Measurements from ENCODE around the gene SLC43A3.

The SLC43A3 gene

GRCh38 chr11:57426929-57427726 lies at the start of gene SLC43A3:
TSS of gene SLC43A3 (minus strand) at chr11:57427121. CDS start at chr11:57426172, 949 bp downstream.
- ATAC-seq (peak; percentile 64), DNase-seq (peak; percentile 69 to 80)
- no peaks in the 10 kb centered on the region for H3K27me3 Mint-ChIP-seq
- peaks cover 69% of the 10 kb centered on the region for H3K4me1 Mint-ChIP-seq
- no peaks in the 10 kb centered on the region for H3K9me3 Mint-ChIP-seq
- H3K27ac Mint-ChIP-seq: peak within 1 kb of the TSS; percentile 94 to 99
- H3K4me3 Mint-ChIP-seq: peak within 1 kb of the TSS; percentile 81 to 94

- DNase-seq (peak in 1 of 2 donors; percentile 45), ATAC-seq (peak; percentile 52)
- Mint-ChIP-seq H3K27me3 (peaks cover 34% of the 10 kb centered on the region), H3K4me3 (peak overlapping the region; percentile 72 to 88), H3K9me3 (no peaks in the 10 kb centered on the region), H3K27ac (peak overlapping the region in 1 of 2 donors; percentile 42), H3K4me1 (peaks cover 57% of the 10 kb centered on the region)
These were observed 49.3 kb upstream of the SLC43A3 start for GRCh38 chr11:57476047-57476756.

GRCh38 chr11:57475671-57476046 lies 48.7 kb upstream of the SLC43A3 start:
- DNase-seq: no peak
- H3K4me1 Mint-ChIP-seq: peaks cover 57% of the 10 kb centered on the region
- ATAC-seq: no peak
- H3K27me3 Mint-ChIP-seq: peaks cover 30% of the 10 kb centered on the region
- no peaks in the 10 kb centered on the region for H3K9me3 Mint-ChIP-seq
- H3K27ac Mint-ChIP-seq: peak overlapping the region in 1 of 2 donors; percentile 42
- peak overlapping the region; percentile 72 to 88 for H3K4me3 Mint-ChIP-seq

GRCh38 chr11:57475191-57475590 lies 48.3 kb upstream of the SLC43A3 start:
- Mint-ChIP-seq H3K9me3 (no peaks in the 10 kb centered on the region), H3K27me3 (peaks cover 30% of the 10 kb centered on the region), H3K4me3 (peak overlapping the region in 1 of 2 donors; percentile 53), H3K4me1 (peaks cover 54% of the 10 kb centered on the region), H3K27ac (no peak overlapping the region)
- DNase-seq (no peak), ATAC-seq (no peak)

- H3K27ac Mint-ChIP-seq: no peak overlapping the region
- H3K4me3 Mint-ChIP-seq: peak overlapping the region in 1 of 2 donors; percentile 53
- peaks cover 30% of the 10 kb centered on the region for H3K27me3 Mint-ChIP-seq
- H3K4me1 Mint-ChIP-seq: peaks cover 52% of the 10 kb centered on the region
- H3K9me3 Mint-ChIP-seq: no peaks in the 10 kb centered on the region
- ATAC-seq (no peak), DNase-seq (no peak)
These were observed 47.8 kb upstream of the SLC43A3 start for GRCh38 chr11:57474803-57475115.

GRCh38 chr11:57474017-57474802 lies 47.3 kb upstream of the SLC43A3 start:
- H3K4me3 Mint-ChIP-seq: peak overlapping the region; percentile 65 to 74
- H3K27me3 Mint-ChIP-seq: peaks cover 24% of the 10 kb centered on the region
- H3K4me1 Mint-ChIP-seq: peaks cover 46% of the 10 kb centered on the region
- H3K27ac Mint-ChIP-seq: peak overlapping the region; percentile 91 to 93
- H3K9me3 Mint-ChIP-seq: no peaks in the 10 kb centered on the region
- ATAC-seq (peak; percentile 74), DNase-seq (peak; percentile 48 to 61)

- Mint-ChIP-seq H3K4me1 (peaks cover 45% of the 10 kb centered on the region), H3K27me3 (peaks cover 16% of the 10 kb centered on the region), H3K4me3 (no peak overlapping the region), H3K27ac (peak overlapping the region; percentile 55 to 65), H3K9me3 (no peaks in the 10 kb centered on the region)
- DNase-seq (no peak), ATAC-seq (no peak)
These were observed 46.4 kb upstream of the SLC43A3 start for GRCh38 chr11:57473285-57473841.

GRCh38 chr11:57471496-57471895 lies 44.6 kb upstream of the SLC43A3 start:
- no peak for ATAC-seq
- Mint-ChIP-seq H3K27me3 (no peaks in the 10 kb centered on the region), H3K27ac (no peak overlapping the region), H3K4me1 (peaks cover 35% of the 10 kb centered on the region), H3K4me3 (no peak overlapping the region), H3K9me3 (no peaks in the 10 kb centered on the region)
- DNase-seq: no peak

GRCh38 chr11:57469268-57469667 lies 42.3 kb upstream of the SLC43A3 start:
- Mint-ChIP-seq H3K9me3 (no peaks in the 10 kb centered on the region), H3K27ac (no peak overlapping the region), H3K4me1 (peaks cover 13% of the 10 kb centered on the region), H3K27me3 (no peaks in the 10 kb centered on the region), H3K4me3 (no peak overlapping the region)
- DNase-seq (no peak), ATAC-seq (no peak)

GRCh38 chr11:57468276-57468675 lies 41.4 kb upstream of the SLC43A3 start:
- no peak overlapping the region for H3K27ac Mint-ChIP-seq
- H3K4me1 Mint-ChIP-seq: peaks cover 3% of the 10 kb centered on the region
- ATAC-seq: no peak
- H3K27me3 Mint-ChIP-seq: no peaks in the 10 kb centered on the region
- no peak for DNase-seq
- no peak overlapping the region for H3K4me3 Mint-ChIP-seq
- H3K9me3 Mint-ChIP-seq: no peaks in the 10 kb centered on the region

- Mint-ChIP-seq H3K4me3 (no peak overlapping the region), H3K9me3 (no peaks in the 10 kb centered on the region), H3K4me1 (no peaks in the 10 kb centered on the region), H3K27me3 (peaks cover 5% of the 10 kb centered on the region), H3K27ac (no peak overlapping the region)
- ATAC-seq (peak; percentile 26), DNase-seq (no peak)
These were observed 40.7 kb upstream of the SLC43A3 start for GRCh38 chr11:57467508-57468157.

- no peak for ATAC-seq
- no peak overlapping the region for H3K4me3 Mint-ChIP-seq
- DNase-seq: no peak
- peaks cover under 1% of the 10 kb centered on the region for H3K4me1 Mint-ChIP-seq
- H3K27ac Mint-ChIP-seq: no peak overlapping the region
- H3K27me3 Mint-ChIP-seq: peaks cover 14% of the 10 kb centered on the region
- H3K9me3 Mint-ChIP-seq: no peaks in the 10 kb centered on the region
These were observed 39.8 kb upstream of the SLC43A3 start for GRCh38 chr11:57466680-57467079.

GRCh38 chr11:57464539-57465181 lies 37.7 kb upstream of the SLC43A3 start:
- H3K9me3 Mint-ChIP-seq: no peaks in the 10 kb centered on the region
- H3K27ac Mint-ChIP-seq: no peak overlapping the region
- H3K4me3 Mint-ChIP-seq: no peak overlapping the region
- DNase-seq: no peak
- no peak for ATAC-seq
- peaks cover 34% of the 10 kb centered on the region for H3K27me3 Mint-ChIP-seq
- peaks cover 18% of the 10 kb centered on the region for H3K4me1 Mint-ChIP-seq

- H3K27ac Mint-ChIP-seq: peak overlapping the region in 1 of 2 donors; percentile 33
- peaks cover 42% of the 10 kb centered on the region for H3K27me3 Mint-ChIP-seq
- DNase-seq: no peak
- H3K4me1 Mint-ChIP-seq: peaks cover 26% of the 10 kb centered on the region
- ATAC-seq: no peak
- H3K9me3 Mint-ChIP-seq: no peaks in the 10 kb centered on the region
- H3K4me3 Mint-ChIP-seq: no peak overlapping the region
These were observed 37.0 kb upstream of the SLC43A3 start for GRCh38 chr11:57463671-57464538.

Measured in stimulated activated naive CD8-positive, alpha-beta T cell treated with anti-CD3 and anti-CD28 coated beads, Interleukin-15, amount 100 ng/mL, for 72 hours (primary cell).